Right lobe of liver (tissue), 6 donors: ENCODE results near the gene DCST1. TPM values are rescaled to one million over a fixed set of nuclear protein-coding genes. Genes with fewer than 3 reads are reported as not detected.
A peak's percentile ranks its signal among the peaks of the same experiment; 100 is the strongest.

Experiments
- ATAC-seq, 4 donors: fragments of 200-7000 bp; cut with Tn5 transposase; one replicate each; pipeline ENCODE4 v1.9.1; 2020; ENCODE audit warnings: mild to moderate bottlenecking in 4 of 4, moderate library complexity in 4 of 4
- DNase-seq, 3 donors: peaks; one replicate each; pipeline ENCODE4 v3.0.0-alpha.2; 2020
- H3K27ac ChIP-seq, 3 donors: fragments of 200-600 bp; one replicate each; pipeline ENCODE4 v1.8.0; 2022
- H3K27me3 ChIP-seq, 2 donors: fragments of 200-600 bp; one replicate each; pipeline ENCODE4 v1.8.0; 2022
- H3K36me3 ChIP-seq, 4 donors: fragments of 200-600 bp; sonication (generic) in 1 of 4; one replicate each; pipeline versions ENCODE4 v1.5.1 to v1.8.0; 2017 to 2022; ENCODE audit warnings: control low read depth in 1 of 4
- H3K4me1 ChIP-seq, 4 donors: fragments of 200-600 bp; sonication (generic) in 1 of 4; one replicate each; pipeline versions ENCODE4 v1.5.1 to v1.8.0; 2017 to 2022; ENCODE audit warnings: control low read depth in 1 of 4
- H3K4me3 ChIP-seq, 3 donors: fragments of 200-600 bp; one replicate each; pipeline ENCODE4 v1.8.0; 2022
- H3K9me3 ChIP-seq, 4 donors: fragments of 200-600 bp; sonication (generic) in 1 of 4; one replicate each; pipeline versions ENCODE4 v1.5.1 to v1.8.0; 2017 to 2022; ENCODE audit warnings: control low read depth in 1 of 4
- POLR2A ChIP-seq: fragments of 450-650 bp; IDR thresholded peaks from one replicate; pipeline ENCODE4 v1.6.1; 2017; ENCODE audit warnings: antibody characterized with exemption, mild to moderate bottlenecking
- WGBS: methylation state at CpG from one replicate; pipeline ENCODE4 v1.1.6; 2018; ENCODE audit warnings: low coverage, low lambda C conversion rate; ENCODE audit not compliant: insufficient coverage; ENCODE audit errors: missing lambda C conversion rate; 5-methylcytosine and 5-hydroxymethylcytosine counted together
- intact Hi-C, 2 donors: fragments of 100-400 bp; cut with DNase I; formaldehyde crosslinking; loops; one replicate each; pipeline versions ENCODE4 v1.11.2 to v1.14.1; 2022
- total RNA-seq, 6 experiments: library from RNA; depleted of rRNA in 2 of 6; stranded (reverse); fragments of >200 nt in 2 of 6; fragmentation: NEBNext Ultra II Directional in 3 of 6; extraction: Animal tissue kit (Norgen Biotek cat#: 25700) in 3 of 6; gene quantifications; one replicate each; pipeline versions ENCODE4 v1.1.0 to v1.2.4, GENCODE V29; 2016 to 2023
- TF ChIP-seq, protein P1 (sequence below), 4 donors: fragments of 200-600 bp in 3 of 4; fragments of 450-650 bp in 1 of 4; IDR thresholded peaks; one replicate each; pipeline versions ENCODE4 v1.5.1 to v1.8.0; 2016 to 2022; ENCODE audit warnings: antibody characterized with exemption in 4 of 4, mild to moderate bottlenecking in 2 of 4
- donor health status: DM: no; HTN: yes; CAD: no.
- donor health status: DM: no; HTN: no; CAD: no.
- donor health status: DM: no; HTN: no; CAD: no.
- donor health status: DM: no; HTN: yes; CAD: no.
- donor health status: DM: no; HTN: yes; CAD: no.

The DCST1 gene
- total RNA-seq, 6 experiments from 2014 or later, result not detected

DNA sequence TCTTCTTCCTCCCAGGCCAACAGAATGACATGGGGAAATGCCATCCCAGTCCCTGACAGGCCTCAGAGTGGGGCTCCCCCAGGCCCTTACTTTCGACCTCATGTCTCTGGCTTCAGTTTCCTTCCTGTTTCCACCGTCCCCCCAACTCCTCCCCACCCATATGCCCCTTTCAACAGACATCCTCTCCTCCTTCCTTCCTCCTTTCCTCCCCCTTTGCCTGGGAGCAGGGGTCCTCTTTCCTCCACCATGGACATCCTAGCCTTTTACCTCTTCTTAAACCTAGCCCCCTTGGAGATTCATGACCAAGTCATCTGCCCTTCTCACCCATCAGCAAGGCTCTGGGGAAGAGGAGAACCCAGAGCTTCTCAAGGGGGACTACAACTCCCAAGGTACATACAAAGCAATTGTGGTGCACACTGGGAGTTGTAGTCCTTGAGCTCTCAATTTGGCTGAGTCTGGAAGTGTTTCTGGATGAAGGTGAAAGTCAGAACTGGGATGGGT lies 27.0 kb upstream of the DCST1 start:
- Histone ChIP-seq H3K27me3 (no peaks in the 10 kb centered on the region), H3K4me3 (peak overlapping the region in 1 of 3 donors; percentile 10), H3K9me3 (no peaks in the 10 kb centered on the region), H3K36me3 (peaks cover 0 to 3% (median 0%) of the 10 kb centered on the region in 4 donors), H3K4me1 (peaks cover 0 to 71% (median 26%) of the 10 kb centered on the region in 4 donors), H3K27ac (peak overlapping the region in 2 of 3 donors; percentile 94 to 95)
- no peak for ATAC-seq
- intact Hi-C loops, result no loop called here
- peak in 1 of 3 donors; percentile 52 for DNase-seq
- no peak for TF ChIP-seq POLR2A
- TF ChIP-seq, protein P1, sequence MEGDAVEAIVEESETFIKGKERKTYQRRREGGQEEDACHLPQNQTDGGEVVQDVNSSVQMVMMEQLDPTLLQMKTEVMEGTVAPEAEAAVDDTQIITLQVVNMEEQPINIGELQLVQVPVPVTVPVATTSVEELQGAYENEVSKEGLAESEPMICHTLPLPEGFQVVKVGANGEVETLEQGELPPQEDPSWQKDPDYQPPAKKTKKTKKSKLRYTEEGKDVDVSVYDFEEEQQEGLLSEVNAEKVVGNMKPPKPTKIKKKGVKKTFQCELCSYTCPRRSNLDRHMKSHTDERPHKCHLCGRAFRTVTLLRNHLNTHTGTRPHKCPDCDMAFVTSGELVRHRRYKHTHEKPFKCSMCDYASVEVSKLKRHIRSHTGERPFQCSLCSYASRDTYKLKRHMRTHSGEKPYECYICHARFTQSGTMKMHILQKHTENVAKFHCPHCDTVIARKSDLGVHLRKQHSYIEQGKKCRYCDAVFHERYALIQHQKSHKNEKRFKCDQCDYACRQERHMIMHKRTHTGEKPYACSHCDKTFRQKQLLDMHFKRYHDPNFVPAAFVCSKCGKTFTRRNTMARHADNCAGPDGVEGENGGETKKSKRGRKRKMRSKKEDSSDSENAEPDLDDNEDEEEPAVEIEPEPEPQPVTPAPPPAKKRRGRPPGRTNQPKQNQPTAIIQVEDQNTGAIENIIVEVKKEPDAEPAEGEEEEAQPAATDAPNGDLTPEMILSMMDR (IDR thresholded peaks at IDR 0.05), result no peak
- WGBS, result 13% methylated on average over 2 of the region's 2 CpGs

DNA sequence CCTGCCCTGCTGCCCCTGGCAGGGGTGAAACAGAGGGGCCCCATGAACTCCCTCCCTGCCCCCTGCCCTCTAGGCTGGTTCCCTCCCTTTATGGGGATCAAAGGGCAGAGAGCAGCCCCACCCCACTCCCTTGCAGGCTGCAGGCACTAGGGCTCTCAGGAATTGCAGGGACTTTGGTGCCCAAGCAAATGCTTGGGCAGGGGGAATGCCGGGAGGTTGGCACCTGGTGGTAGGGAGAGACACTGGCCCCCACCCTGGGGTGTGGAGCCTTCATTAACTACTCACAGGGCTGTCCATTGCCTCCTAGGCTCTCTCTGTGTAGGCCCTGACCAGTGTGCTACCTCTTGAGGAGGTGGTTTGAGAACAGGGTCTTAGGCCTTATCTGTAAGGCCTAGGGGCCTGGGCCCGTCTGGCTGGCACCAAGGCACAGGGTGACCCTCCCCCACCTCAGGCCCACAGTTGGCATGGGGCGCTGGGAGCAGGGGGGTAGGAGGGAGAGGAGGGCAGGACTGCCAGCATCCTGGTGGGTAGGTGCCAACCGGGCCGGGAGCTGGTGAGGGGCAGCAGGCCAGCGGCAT lies 26.3 kb upstream of the DCST1 start:
- no peaks in the 10 kb centered on the region for H3K27me3 ChIP-seq
- intact Hi-C loops, result no loop called here
- ATAC-seq (peak in 3 of 4 donors; percentile 7 to 19 (median 12)), DNase-seq (peak in 2 of 3 donors; percentile 76 to 87)
- H3K27ac ChIP-seq, result peak overlapping the region; percentile 16 to 95 (median 16)
- H3K9me3 ChIP-seq, result no peaks in the 10 kb centered on the region
- H3K4me1 ChIP-seq, result peaks cover 0 to 78% (median 28%) of the 10 kb centered on the region in 4 donors
- 0% methylated on average over 2 of the region's 6 CpGs for WGBS
- TF ChIP-seq, protein P1 (IDR thresholded peaks at IDR 0.05), result no peak
- no peak for TF ChIP-seq POLR2A
- H3K4me3 ChIP-seq, result peak overlapping the region in 2 of 3 donors; percentile 10 to 26
- peaks cover 0 to 3% (median 0%) of the 10 kb centered on the region in 4 donors for H3K36me3 ChIP-seq

DNA sequence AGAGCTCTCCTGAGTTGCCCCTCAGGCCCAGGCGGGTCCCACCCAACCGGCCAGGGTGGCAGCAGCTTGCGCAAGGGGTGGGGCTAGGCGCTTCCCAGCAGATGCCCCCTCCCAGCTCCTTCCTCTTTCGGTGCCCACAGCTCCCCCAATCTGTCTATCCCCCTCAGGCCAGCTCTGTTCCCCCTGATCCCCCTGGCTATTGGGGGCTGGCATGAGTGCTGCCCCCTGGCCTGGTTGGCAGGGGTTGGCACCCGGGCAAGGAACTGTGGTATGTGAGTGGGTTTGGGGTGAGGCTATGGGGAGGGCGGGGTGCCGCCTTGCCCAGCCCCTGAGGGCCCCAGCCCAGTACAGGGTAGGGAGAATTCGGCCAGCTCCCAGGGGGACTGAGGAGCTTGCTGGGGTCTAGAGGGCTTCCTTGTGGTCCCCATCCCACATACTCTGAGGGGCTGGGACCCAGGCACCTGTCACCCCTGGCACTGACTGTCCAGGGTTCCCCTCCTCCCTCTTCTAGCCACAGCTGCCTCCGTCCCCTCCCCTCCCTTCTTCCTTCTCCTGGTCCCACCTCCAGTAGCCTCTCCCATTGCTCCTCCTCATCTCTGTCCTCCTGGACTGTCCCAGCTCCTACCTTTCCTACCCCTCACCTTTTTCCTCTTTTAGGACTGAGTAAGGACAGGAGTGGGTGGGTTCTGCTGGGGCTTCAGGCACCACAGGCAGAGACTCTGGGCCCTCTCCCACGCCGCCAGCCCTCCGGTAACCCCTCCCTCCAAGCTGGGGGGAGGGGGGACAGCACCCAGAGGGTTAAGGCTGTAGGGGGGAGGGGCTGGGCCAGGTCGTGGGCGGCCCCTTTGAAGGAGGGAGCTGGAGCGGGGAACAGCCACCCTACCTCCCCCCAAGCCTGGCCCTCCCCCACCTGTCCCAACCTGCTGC lies 25.3 kb upstream of the DCST1 start:
- Histone ChIP-seq H3K4me3 (peak overlapping the region in 1 of 3 donors; percentile 7), H3K4me1 (peaks cover 0 to 88% (median 33%) of the 10 kb centered on the region in 4 donors), H3K36me3 (peaks cover 0 to 3% (median 0%) of the 10 kb centered on the region in 4 donors), H3K27me3 (no peaks in the 10 kb centered on the region), H3K27ac (peak overlapping the region; percentile 16 to 95 (median 16)), H3K9me3 (no peaks in the 10 kb centered on the region)
- WGBS, result 45% methylated on average over 5 of the region's 16 CpGs
- ATAC-seq, result no peak
- intact Hi-C loops, result no loop called here
- DNase-seq, result peak in 1 of 3 donors; percentile 48
- TF ChIP-seq POLR2A, result no peak
- TF ChIP-seq, protein P1 (IDR thresholded peaks at IDR 0.05), result no peak

DNA sequence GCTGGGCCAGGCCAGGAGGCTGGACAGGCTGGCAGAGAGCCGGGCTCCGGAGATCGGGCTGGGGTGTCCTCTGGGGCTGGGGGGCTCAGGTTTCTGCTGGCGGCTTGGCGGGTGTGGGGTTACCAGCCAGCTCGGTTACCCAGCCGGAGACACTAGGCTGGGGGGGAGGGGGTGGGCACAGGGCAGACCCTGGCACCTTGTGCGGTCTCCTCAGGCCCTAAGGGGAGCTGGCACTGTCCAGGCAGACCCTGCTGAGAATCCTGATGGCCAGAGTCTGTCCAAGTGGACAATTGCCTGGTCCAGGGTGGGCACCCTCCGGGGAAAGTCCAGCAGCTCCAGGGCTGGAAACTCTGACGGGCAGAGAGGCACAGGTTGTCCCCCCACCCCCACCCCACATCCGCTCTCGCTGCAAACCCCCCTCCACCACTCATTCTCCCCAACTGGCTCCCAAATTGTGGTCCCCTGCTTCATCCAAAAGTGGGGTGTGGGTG lies 24.4 kb upstream of the DCST1 start:
- no peaks in the 10 kb centered on the region for H3K27me3 ChIP-seq
- ATAC-seq, result no peak
- no peak for TF ChIP-seq POLR2A
- TF ChIP-seq, protein P1 (IDR thresholded peaks at IDR 0.05), result no peak
- peak overlapping the region; percentile 16 to 95 (median 16) for H3K27ac ChIP-seq
- peak in 1 of 3 donors; percentile 24 for DNase-seq
- H3K4me3 ChIP-seq, result no peak overlapping the region
- no peaks in the 10 kb centered on the region for H3K9me3 ChIP-seq
- peaks cover 0 to 6% (median 4%) of the 10 kb centered on the region in 4 donors for H3K36me3 ChIP-seq
- peaks cover 0 to 87% (median 33%) of the 10 kb centered on the region in 4 donors for H3K4me1 ChIP-seq
- intact Hi-C loops, result no loop called here
- no CpG with 5 or more reads among the region's 12 CpGs for WGBS
